ENCODE results near the gene MSRB1. TPM values are rescaled to one million over a fixed set of nuclear protein-coding genes. Genes with fewer than 3 reads are reported as not detected.

MSRB1 gene
- total and polyA plus RNA-seq, 2 of the 8 experiments (the other 6 are each of a cell fraction or from before 2014, with no cell fraction given) = 28.2 to 51.4 TPM

DNA sequence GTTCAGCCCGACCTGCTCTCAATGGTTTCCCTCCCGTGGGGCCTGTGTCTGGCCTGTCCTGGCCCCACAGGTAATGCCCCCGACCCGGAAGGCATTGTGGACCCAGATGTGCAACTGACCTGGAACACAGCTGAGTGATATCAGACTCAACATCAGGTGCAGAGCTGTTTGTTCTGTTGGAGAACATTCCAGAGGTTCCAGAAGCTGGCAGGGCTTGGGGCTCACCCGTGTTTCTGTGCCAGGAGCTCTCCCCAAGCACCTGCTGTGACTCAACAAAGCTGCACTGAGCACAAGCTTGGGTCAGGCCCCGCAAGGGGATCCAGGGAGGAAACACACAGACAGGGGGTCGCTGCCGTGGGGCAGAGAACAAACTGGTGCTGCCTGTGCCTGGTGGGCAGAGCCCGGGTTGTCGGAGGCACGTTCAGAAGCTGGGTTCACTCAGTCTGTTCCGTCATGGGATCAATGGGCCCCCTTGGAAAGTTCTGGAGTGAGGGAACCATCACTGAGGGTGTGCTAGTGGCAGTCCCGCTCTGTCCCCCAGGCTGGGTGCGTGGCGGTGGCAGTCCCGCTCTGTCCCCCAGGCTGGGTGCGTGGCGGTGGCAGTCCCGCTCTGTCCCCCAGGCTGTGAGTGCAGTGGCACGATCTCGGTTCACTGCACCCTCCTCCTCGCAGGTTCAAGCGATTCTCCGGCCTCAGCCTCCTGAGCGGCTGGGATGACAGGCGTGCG lies 46.9 kb downstream of the MSRB1 start:
- Histone ChIP-seq H3K14ac (ENCODE audit: insufficient read length) (no peak overlapping the region), H4K5ac (ENCODE audit: insufficient read length, low read depth, low read length) (no peak overlapping the region), H3K4me2 (ENCODE audit: insufficient read depth in 1 of 2, low read depth in 2 of 2, low read length in 2 of 2) (no peak overlapping the region), H4K91ac (replicated peaks; ENCODE audit: insufficient read length, low read length) (no peak overlapping the region), H3K4me1 (replicated peaks in 1 of 4; ENCODE audit: control insufficient read depth in 3 of 4, insufficient read depth in 4 of 4, low read length in 3 of 4) (no peaks in the 10 kb centered on the region), H3K27ac (ENCODE audit: low read depth, low read length) (no peak overlapping the region), H2BK5ac (ENCODE audit: low read depth, low read length) (no peak overlapping the region), H3K18ac (ENCODE audit: extremely low read depth, low read length) (no peak overlapping the region), H3K9me3 (ENCODE audit: insufficient read depth in 2 of 2, low read depth in 1 of 2, low read length in 1 of 2) (no peaks in the 10 kb centered on the region), H3K27me3 (replicated peaks in 1 of 4; ENCODE audit: control insufficient read depth in 3 of 4, extremely low read depth in 1 of 4, insufficient read depth in 3 of 4, low read length in 3 of 4) (peaks cover 0 to 2% (median 0%) of the 10 kb centered on the region in 4 experiments; a peak in 1 of 7 replicates), H3K23me2 (ENCODE audit: low read depth, low read length) (no peaks in the 10 kb centered on the region), H3K56ac (replicated peaks; ENCODE audit: insufficient read length, low read depth, low read length) (no peak overlapping the region), H2BK12ac (ENCODE audit: low read depth, low read length) (no peak overlapping the region), H3K36me3 (ENCODE audit: control insufficient read depth in 2 of 4, insufficient read depth in 4 of 4, low read length in 3 of 4) (no peaks in the 10 kb centered on the region), H3K79me2 (ENCODE audit: control insufficient read depth in 1 of 2, insufficient read depth in 2 of 2, low read length in 2 of 2) (no peaks in the 10 kb centered on the region), H2AK5ac (ENCODE audit: low read depth, low read length) (no peak overlapping the region), H3K4me3 (ENCODE audit: extremely low read depth in 1 of 4, insufficient read depth in 2 of 4, low read depth in 3 of 4, low read length in 4 of 4) (no peak overlapping the region), H3K23ac (ENCODE audit: insufficient read length) (no peak overlapping the region), H2BK15ac (ENCODE audit: low read length) (no peak overlapping the region), H2AFZ (ENCODE audit: low read length) (no peak overlapping the region), H4K20me1 (replicated peaks in 1 of 2; ENCODE audit: control insufficient read depth in 1 of 2, insufficient read depth in 2 of 2, low read length in 2 of 2) (no peaks in the 10 kb centered on the region), H4K8ac (ENCODE audit: extremely low read depth, insufficient read depth, low read length) (no peak overlapping the region; the same call in 1 of the 2 replicates), H3K4ac (replicated peaks; ENCODE audit: insufficient read length, low read depth, low read length) (no peak overlapping the region), H3K79me1 (ENCODE audit: low read depth, low read length) (no peaks in the 10 kb centered on the region), H2BK120ac (replicated peaks; ENCODE audit: low read depth, low read length) (no peak overlapping the region), H2BK20ac (ENCODE audit: low read length) (no peak overlapping the region), H3K9ac (replicated peaks in 1 of 4; ENCODE audit: extremely low read depth in 1 of 4, low read depth in 3 of 4, low read length in 3 of 4) (no peak overlapping the region)
- WGBS, 2 experiments (ENCODE audit: extremely low coverage in 1 of 2, insufficient coverage in 1 of 2, insufficient read length in 1 of 2, insufficient replicate concordance in 2 of 2, low coverage in 1 of 2, low lambda C conversion rate in 2 of 2, missing lambda C conversion rate in 1 of 2) = 86% methylated on average over 24 of the region's 27 CpGs; no CpG with 5 or more reads in 1 of the 2 experiments
- no peak for FAIRE-seq
- POLR2A ChIA-PET (ENCODE audit: partially characterized antibody) = interaction anchor here (1.1 kb wide), 1 partner anchor 11 kb away, joined by 3 read pairs; no protein-coding TSS in a partner anchor
- no peak for DNase-seq (ENCODE audit: low read depth in 1 of 2, low spot score in 2 of 2)
- TF ChIP-seq POU5F1 (IDR thresholded peaks at IDR 0.05; ENCODE audit: low read depth, low read length) = no peak
- no peak for TF ChIP-seq NRF1 (IDR thresholded peaks at IDR 0.05; ENCODE audit: low read depth, low read length)
- TF ChIP-seq TEAD4 (IDR thresholded peaks at IDR 0.05; ENCODE audit: low read depth, low read length) = no peak
- no peak for TF ChIP-seq KDM5A (IDR thresholded peaks at IDR 0.05; ENCODE audit: low read length)
- TF ChIP-seq KDM4A (IDR thresholded peaks at IDR 0.05; ENCODE audit: low read depth, low read length, severe bottlenecking) = no peak
- CTCF ChIA-PET (ENCODE audit: partially characterized antibody) = interaction anchor here (0.7 to 2.1 kb wide), 3 partner anchors 10 to 32 kb away, joined by 4 to 9 read pairs (median 5); no protein-coding TSS in a partner anchor

Measured in H1 (cell line).